ENCODE results near the gene SOSTDC1. TPM values are rescaled to one million over a fixed set of nuclear protein-coding genes. Genes with fewer than 3 reads are reported as not detected.
"Not testable (repeated sequence)": the region's sequence is repeated elsewhere in the genome, so short reads cannot be mapped to it uniquely, and the experiment has no call there.

The SOSTDC1 gene
- total RNA-seq, 1 experiment from 2014 or later, result 0.20 TPM

- H3K4me1 ChIP-seq (ENCODE audit: control insufficient read depth in 1 of 2, insufficient read depth in 2 of 2, low read length in 2 of 2); H3K9me2 ChIP-seq (ENCODE audit: insufficient read depth); H3K9me3 ChIP-seq (ENCODE audit: control insufficient read depth in 1 of 2, insufficient read depth in 1 of 2, low read depth in 1 of 2, low read length in 2 of 2); ATAC-seq; DNase-seq (ENCODE audit: low read depth, low spot score); BruUV-seq (replicated peaks); H3K27me3 ChIP-seq (ENCODE audit: insufficient read depth, low read length); H3K4me2 ChIP-seq (ENCODE audit: low read length); H4K20me1 ChIP-seq (ENCODE audit: insufficient read depth); H3K79me2 ChIP-seq (ENCODE audit: insufficient read depth, low read length); H3K4me3 ChIP-seq (replicated peaks in 1 of 2; ENCODE audit: low read depth in 1 of 2, low read length in 2 of 2); H3K27ac ChIP-seq (ENCODE audit: low read depth, low read length); H3K36me3 ChIP-seq (ENCODE audit: control insufficient read depth in 1 of 2, insufficient read depth in 2 of 2, low read length in 2 of 2); POLR2A ChIA-PET; H3K9ac ChIP-seq (ENCODE audit: low read length); intact Hi-C loops (cut with micrococcal nuclease); H2AFZ ChIP-seq (ENCODE audit: low read depth, low read length, poor library complexity, severe bottlenecking): not testable (repeated sequence)
- ChIA-PET CTCF (interaction anchor here (2.0 kb wide), 1 partner anchor 121 kb away, joined by 4 read pairs; no protein-coding TSS in a partner anchor), RAD21 (ENCODE audit: low non-redundant PET in 1 of 2, low total read pairs in 2 of 2, uncharacterized antibody in 2 of 2, unreplicated experiment in 2 of 2) (interaction anchor here in 1 of 2 experiments (0.7 kb wide), 1 partner anchor 22 kb away, joined by 4 read pairs; the partner anchor contains the start of gene CRPPA)
These were observed 21.7 kb downstream of the SOSTDC1 start for GRCh38 chr7:16443871-16444270.

- Histone ChIP-seq H3K27ac (ENCODE audit: low read depth, low read length) (no peak overlapping the region), H3K36me3 (ENCODE audit: control insufficient read depth in 1 of 2, insufficient read depth in 2 of 2, low read length in 2 of 2) (no peaks in the 10 kb centered on the region), H3K9me3 (ENCODE audit: control insufficient read depth in 1 of 2, insufficient read depth in 1 of 2, low read depth in 1 of 2, low read length in 2 of 2) (no peaks in the 10 kb centered on the region), H3K27me3 (ENCODE audit: insufficient read depth, low read length) (no peaks in the 10 kb centered on the region), H4K20me1 (ENCODE audit: insufficient read depth) (no peaks in the 10 kb centered on the region), H3K9me2 (ENCODE audit: insufficient read depth) (0 out of 2 replicates have a peak, but pooled peaks cover 4% of the 10 kb centered on the region), H3K9ac (ENCODE audit: low read length) (no peak overlapping the region), H3K4me3 (replicated peaks in 1 of 2; ENCODE audit: low read depth in 1 of 2, low read length in 2 of 2) (no peak overlapping the region), H3K79me2 (ENCODE audit: insufficient read depth, low read length) (no peaks in the 10 kb centered on the region), H3K4me1 (ENCODE audit: control insufficient read depth in 1 of 2, insufficient read depth in 2 of 2, low read length in 2 of 2) (no peaks in the 10 kb centered on the region), H3K4me2 (ENCODE audit: low read length) (no peak overlapping the region), H2AFZ (ENCODE audit: low read depth, low read length, poor library complexity, severe bottlenecking) (no peak overlapping the region)
- TF ChIP-seq ZBTB33 (IDR thresholded peaks at IDR 0.05; ENCODE audit: extremely low read depth, insufficient replicate concordance, low read length) (no peak), CBX3 (IDR thresholded peaks at IDR 0.05; ENCODE audit: low read depth) (no peak), RAD21 (IDR thresholded peaks at IDR 0.05; ENCODE audit: low read depth) (no peak), YY1 (IDR thresholded peaks at IDR 0.05; ENCODE audit: extremely low read depth, insufficient replicate concordance, low read depth, low read length) (no peak), SIN3A (IDR thresholded peaks at IDR 0.05; ENCODE audit: low read depth) (no peak), SP1 (IDR thresholded peaks at IDR 0.05; ENCODE audit: low read depth) (no peak), MAX (IDR thresholded peaks at IDR 0.05) (no peak), JUND (IDR thresholded peaks at IDR 0.05) (no peak), ATF3 (IDR thresholded peaks at IDR 0.05) (no peak), FOSL1 (IDR thresholded peaks at IDR 0.05; ENCODE audit: low read depth) (no peak), SRF (IDR thresholded peaks at IDR 0.05; ENCODE audit: low read depth) (no peak), POLR2AphosphoS5 (IDR thresholded peaks at IDR 0.05; ENCODE audit: low read depth, low read length) (no peak), CEBPB (IDR thresholded peaks at IDR 0.05; ENCODE audit: low read depth) (no peak), EZH2phosphoT487 (IDR thresholded peaks at IDR 0.05; ENCODE audit: borderline replicate concordance) (no peak), EZH2 (IDR thresholded peaks at IDR 0.05) (no peak), ELF1 (IDR thresholded peaks at IDR 0.05; ENCODE audit: borderline replicate concordance, low read depth) (no peak), ZNF274 (IDR thresholded peaks at IDR 0.05; ENCODE audit: low read depth, low read length) (no peak), POLR2A (IDR thresholded peaks at IDR 0.05; ENCODE audit: borderline replicate concordance, extremely low read depth, insufficient read depth, insufficient read length) (no peak), EGR1 (IDR thresholded peaks at IDR 0.05; ENCODE audit: low read depth) (no peak), TCF7L2 (IDR thresholded peaks at IDR 0.05; ENCODE audit: borderline replicate concordance, extremely low read depth, insufficient read depth, insufficient read length) (no peak)
- intact Hi-C loops (cut with micrococcal nuclease), result no loop called here
- DNase-seq (ENCODE audit: low read depth, low spot score) (no peak), ATAC-seq (no peak)
- ChIA-PET POLR2A (no interaction called here), CTCF (no interaction called here), RAD21 (ENCODE audit: low non-redundant PET in 1 of 2, low total read pairs in 2 of 2, uncharacterized antibody in 2 of 2, unreplicated experiment in 2 of 2) (no interaction called here)
- no TSS peak for BruUV-seq (replicated peaks)
These were observed 26.6 kb downstream of the SOSTDC1 start for GRCh38 chr7:16438988-16439387.
